Prostate gland (tissue), 2 donors: ENCODE measurements around the gene NFYC. TPM values are rescaled to one million over a fixed set of nuclear protein-coding genes. Genes with fewer than 3 reads are reported as not detected.

Experiments used
- DNase-seq: peaks from one replicate; pipeline ENCODE4 v3.0.0-alpha.2; 2019; ENCODE audit warnings: low spot score
- H3K27ac ChIP-seq, 2 donors: fragments of 200-600 bp; sonication (generic); 2 replicates each; pipeline ENCODE4 v1.5.1; 2017 to 2019
- H3K27me3 ChIP-seq: fragments of 200-600 bp; sonication (generic); replicated peaks from 2 replicates; pipeline ENCODE4 v1.5.1; 2019; ENCODE audit not compliant: insufficient read depth
- H3K36me3 ChIP-seq, 2 donors: fragments of 200-600 bp; sonication (generic); 1 replicate in 1 of 2; 2 replicates in 1 of 2; pipeline versions ENCODE4 v1.5.1 to v1.8.1; 2017 to 2019
- H3K4me1 ChIP-seq: fragments of 200-600 bp; sonication (generic); replicated peaks from 2 replicates; pipeline ENCODE4 v1.5.1; 2019
- H3K4me3 ChIP-seq, 2 donors: fragments of 200-600 bp; sonication (generic); 2 replicates each; pipeline ENCODE4 v1.5.1; 2017 to 2019
- H3K9me3 ChIP-seq: fragments of 200-600 bp; sonication (generic); 2 replicates; pipeline ENCODE4 v1.5.1; 2017
- CTCF ChIP-seq, 4 experiments: fragments of 200-600 bp in 2 of 4; fragments of 450-650 bp in 2 of 4; sonication (generic) in 2 of 4; IDR thresholded peaks; 1 replicate in 3 of 4; 2 replicates in 1 of 4; pipeline ENCODE4 v1.5.1; 2016 to 2019; ENCODE audit warnings: antibody characterized with exemption in 4 of 4, mild to moderate bottlenecking in 2 of 4, moderate library complexity in 2 of 4
- POLR2A ChIP-seq: fragments of 450-650 bp; IDR thresholded peaks from one replicate; pipeline ENCODE4 v1.6.1; 2016; ENCODE audit warnings: antibody characterized with exemption, mild to moderate bottlenecking
- POLR2AphosphoS5 ChIP-seq: sonication (generic); formaldehyde crosslinking; IDR thresholded peaks from one replicate; pipeline ENCODE4 v1.6.1; 2017; ENCODE audit warnings: antibody characterized with exemption
- WGBS: methylation state at CpG from one replicate; pipeline ENCODE4 v1.1.5; 2018; 5-methylcytosine and 5-hydroxymethylcytosine counted together
- intact Hi-C: fragments of 100-400 bp; cut with DNase I; formaldehyde crosslinking; loops from one replicate; pipeline ENCODE4 v1.14.2; 2022
- total RNA-seq, 2 donors: library from RNA; depleted of rRNA; stranded (reverse); fragments of >200 nt; gene quantifications; one replicate each; pipeline ENCODE4 v1.1.0, GENCODE V29; 2016

NFYC gene
- total RNA-seq, 2 donors from 2014 or later = 54.9 to 93.8 TPM

GRCh38 chr1:40662151-40662550, 29.4 kb upstream of the NFYC start:
- Histone ChIP-seq H3K4me1 (peaks cover 3% of the 10 kb centered on the region), H3K9me3 (no peaks in the 10 kb centered on the region), H3K36me3 (no peaks in the 10 kb centered on the region), H3K27ac (no peak overlapping the region), H3K27me3 (no peaks in the 10 kb centered on the region), H3K4me3 (no peak overlapping the region)
- no peak for DNase-seq
- TF ChIP-seq POLR2A (no peak), CTCF (IDR thresholded peaks at IDR 0.05) (no peak), POLR2AphosphoS5 (no peak)
- WGBS = 68% methylated on average over 6 of the region's 6 CpGs
- intact Hi-C loops = no loop called here

GRCh38 chr1:40662864-40663263, 28.6 kb upstream of the NFYC start:
- no peak for DNase-seq
- 74% methylated on average over 4 of the region's 4 CpGs for WGBS
- Histone ChIP-seq H3K4me1 (peaks cover 3% of the 10 kb centered on the region), H3K4me3 (no peak overlapping the region), H3K27me3 (no peaks in the 10 kb centered on the region), H3K36me3 (no peaks in the 10 kb centered on the region), H3K27ac (no peak overlapping the region), H3K9me3 (no peaks in the 10 kb centered on the region)
- intact Hi-C loops = no loop called here
- TF ChIP-seq CTCF (IDR thresholded peaks at IDR 0.05) (no peak), POLR2AphosphoS5 (no peak), POLR2A (no peak)

- Histone ChIP-seq H3K36me3 (no peaks in the 10 kb centered on the region), H3K27ac (no peak overlapping the region), H3K9me3 (no peaks in the 10 kb centered on the region), H3K4me3 (no peak overlapping the region), H3K27me3 (no peaks in the 10 kb centered on the region), H3K4me1 (peaks cover 3% of the 10 kb centered on the region)
- DNase-seq = no peak
- TF ChIP-seq POLR2AphosphoS5 (no peak), POLR2A (no peak)
- 66% methylated on average over 8 of the region's 8 CpGs for WGBS
- intact Hi-C loops = no loop called here
Measured at GRCh38 chr1:40663324-40664166, 28.0 kb upstream of the NFYC start.

- H3K4me3 ChIP-seq = no peak overlapping the region
Measured at GRCh38 chr1:40664167-40664537, 27.4 kb upstream of the NFYC start.

GRCh38 chr1:40664791-40665190, 26.7 kb upstream of the NFYC start:
- intact Hi-C loops = no loop called here
- Histone ChIP-seq H3K27me3 (no peaks in the 10 kb centered on the region), H3K36me3 (no peaks in the 10 kb centered on the region), H3K27ac (peak overlapping the region in 1 of 2 donors; percentile 16), H3K4me3 (peak overlapping the region; percentile 53 to 59), H3K4me1 (peaks cover 5% of the 10 kb centered on the region), H3K9me3 (no peaks in the 10 kb centered on the region)
- WGBS = 65% methylated on average over 2 of the region's 2 CpGs
- no peak for TF ChIP-seq POLR2A
- DNase-seq = no peak

More at GRCh38 chr1:40664167-40664537, 27.4 kb upstream of the NFYC start:
- Histone ChIP-seq H3K9me3 (no peaks in the 10 kb centered on the region), H3K27ac (no peak overlapping the region), H3K36me3 (no peaks in the 10 kb centered on the region), H3K4me1 (peaks cover 5% of the 10 kb centered on the region), H3K27me3 (no peaks in the 10 kb centered on the region)
- WGBS = 100% methylated on average over 1 of the region's 1 CpG
- TF ChIP-seq POLR2A (no peak), POLR2AphosphoS5 (no peak), CTCF (IDR thresholded peaks at IDR 0.05) (no peak)
- intact Hi-C loops = no loop called here
- DNase-seq = no peak
